ENCODE measurements around the gene GIPR.

The GIPR gene

DNA sequence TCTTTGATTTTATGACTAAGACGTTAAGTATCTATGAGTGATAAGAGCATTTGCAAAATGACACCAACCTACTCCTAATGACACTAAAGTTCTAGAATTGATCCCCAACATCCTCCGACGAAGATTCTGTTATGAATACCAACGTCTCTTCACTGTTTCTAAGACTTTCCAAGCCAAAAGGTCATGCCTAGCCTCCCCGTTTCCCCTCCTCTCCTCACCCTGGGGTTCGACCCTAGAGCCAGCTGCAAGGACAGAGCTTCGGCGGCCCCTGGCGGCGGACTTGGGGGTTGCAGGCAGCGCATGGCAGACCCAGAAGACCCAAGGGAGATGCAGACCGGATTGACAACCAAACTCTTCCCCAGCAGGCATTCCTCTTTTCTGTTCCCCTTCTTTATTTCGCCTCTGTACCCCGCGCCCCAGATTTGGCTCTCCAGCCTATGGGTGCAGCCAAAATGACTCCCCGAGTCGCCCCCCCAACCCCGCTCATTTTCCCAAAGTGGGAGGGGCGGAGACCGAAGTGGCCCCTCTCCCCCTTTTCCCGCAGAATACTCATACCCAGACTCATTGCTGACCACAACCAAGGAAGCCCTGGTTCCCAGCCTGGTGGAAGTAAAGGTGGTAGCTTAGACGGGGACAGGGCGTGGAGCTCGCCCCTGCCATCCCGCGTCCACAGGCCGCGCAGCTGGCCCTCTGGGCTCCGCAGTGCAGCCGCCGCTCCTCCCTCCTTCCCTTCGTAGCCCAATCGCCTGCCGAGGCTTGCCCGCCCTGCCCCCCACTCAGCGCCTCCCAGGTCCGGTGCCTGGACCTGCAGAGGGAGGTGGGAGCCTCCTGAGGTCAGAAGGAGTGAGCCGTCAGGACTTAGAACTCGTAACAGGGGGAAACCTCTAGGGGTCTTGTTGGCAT lies 24.7 kb upstream of the GIPR start (continued):
- TF ChIP-seq ZNF121 (tag by site-specific recombination; IDR thresholded peaks at IDR 0.05): no peak
- TF ChIP-seq GLI4 (tag by site-specific recombination; IDR thresholded peaks at IDR 0.05): no peak
- 0 out of 2 replicates have a peak, but pooled peaks have one; percentile 30 for TF ChIP-seq IKZF3 (tag by site-specific recombination; IDR thresholded peaks at IDR 0.05)
- TF ChIP-seq, protein P1, sequence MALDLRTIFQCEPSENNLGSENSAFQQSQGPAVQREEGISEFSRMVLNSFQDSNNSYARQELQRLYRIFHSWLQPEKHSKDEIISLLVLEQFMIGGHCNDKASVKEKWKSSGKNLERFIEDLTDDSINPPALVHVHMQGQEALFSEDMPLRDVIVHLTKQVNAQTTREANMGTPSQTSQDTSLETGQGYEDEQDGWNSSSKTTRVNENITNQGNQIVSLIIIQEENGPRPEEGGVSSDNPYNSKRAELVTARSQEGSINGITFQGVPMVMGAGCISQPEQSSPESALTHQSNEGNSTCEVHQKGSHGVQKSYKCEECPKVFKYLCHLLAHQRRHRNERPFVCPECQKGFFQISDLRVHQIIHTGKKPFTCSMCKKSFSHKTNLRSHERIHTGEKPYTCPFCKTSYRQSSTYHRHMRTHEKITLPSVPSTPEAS (tag by site-specific recombination; IDR thresholded peaks at IDR 0.05): no peak
- TF ChIP-seq MZF1 (tag by site-specific recombination; IDR thresholded peaks at IDR 0.05; ENCODE audit: borderline replicate concordance): no peak; the same call in 1 of the 2 replicates
- peak; percentile 95 for TF ChIP-seq CTCF (tag by site-specific recombination; IDR thresholded peaks at IDR 0.05)
- TF ChIP-seq GLI2 (tag by site-specific recombination; IDR thresholded peaks at IDR 0.05; ENCODE audit: borderline replicate concordance, low read depth): no peak
- TF ChIP-seq, protein P2, sequence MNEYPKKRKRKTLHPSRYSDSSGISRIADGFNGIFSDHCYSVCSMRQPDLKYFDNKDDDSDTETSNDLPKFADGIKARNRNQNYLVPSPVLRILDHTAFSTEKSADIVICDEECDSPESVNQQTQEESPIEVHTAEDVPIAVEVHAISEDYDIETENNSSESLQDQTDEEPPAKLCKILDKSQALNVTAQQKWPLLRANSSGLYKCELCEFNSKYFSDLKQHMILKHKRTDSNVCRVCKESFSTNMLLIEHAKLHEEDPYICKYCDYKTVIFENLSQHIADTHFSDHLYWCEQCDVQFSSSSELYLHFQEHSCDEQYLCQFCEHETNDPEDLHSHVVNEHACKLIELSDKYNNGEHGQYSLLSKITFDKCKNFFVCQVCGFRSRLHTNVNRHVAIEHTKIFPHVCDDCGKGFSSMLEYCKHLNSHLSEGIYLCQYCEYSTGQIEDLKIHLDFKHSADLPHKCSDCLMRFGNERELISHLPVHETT (tag by site-specific recombination; IDR thresholded peaks at IDR 0.05): no peak
- TF ChIP-seq BCL11B (tag by site-specific recombination; IDR thresholded peaks at IDR 0.05; ENCODE audit: low read depth): peak; percentile 92
- peak; percentile 52; the same call in 1 of the 2 replicates for TF ChIP-seq PRDM1 (tag by site-specific recombination; IDR thresholded peaks at IDR 0.05)
- no peak for TF ChIP-seq ZNF433 (tag by site-specific recombination; IDR thresholded peaks at IDR 0.05; ENCODE audit: low read depth)
- TF ChIP-seq KLF10 (tag by site-specific recombination; IDR thresholded peaks at IDR 0.05): peak; percentile 48
- peak; percentile 35; the same call in 1 of the 2 replicates for TF ChIP-seq ZFP37 (tag by site-specific recombination; IDR thresholded peaks at IDR 0.05)
- no peak for TF ChIP-seq ZNF776 (tag by site-specific recombination; IDR thresholded peaks at IDR 0.05; ENCODE audit: borderline replicate concordance)
- peak; percentile 54 for TF ChIP-seq ZBTB17 (tag by site-specific recombination; IDR thresholded peaks at IDR 0.05)
- no peak for TF ChIP-seq ZNF792 (tag by site-specific recombination; IDR thresholded peaks at IDR 0.05)
- no peak for TF ChIP-seq REPIN1 (tag by site-specific recombination; IDR thresholded peaks at IDR 0.05; ENCODE audit: low read depth)
- TF ChIP-seq, protein P3, sequence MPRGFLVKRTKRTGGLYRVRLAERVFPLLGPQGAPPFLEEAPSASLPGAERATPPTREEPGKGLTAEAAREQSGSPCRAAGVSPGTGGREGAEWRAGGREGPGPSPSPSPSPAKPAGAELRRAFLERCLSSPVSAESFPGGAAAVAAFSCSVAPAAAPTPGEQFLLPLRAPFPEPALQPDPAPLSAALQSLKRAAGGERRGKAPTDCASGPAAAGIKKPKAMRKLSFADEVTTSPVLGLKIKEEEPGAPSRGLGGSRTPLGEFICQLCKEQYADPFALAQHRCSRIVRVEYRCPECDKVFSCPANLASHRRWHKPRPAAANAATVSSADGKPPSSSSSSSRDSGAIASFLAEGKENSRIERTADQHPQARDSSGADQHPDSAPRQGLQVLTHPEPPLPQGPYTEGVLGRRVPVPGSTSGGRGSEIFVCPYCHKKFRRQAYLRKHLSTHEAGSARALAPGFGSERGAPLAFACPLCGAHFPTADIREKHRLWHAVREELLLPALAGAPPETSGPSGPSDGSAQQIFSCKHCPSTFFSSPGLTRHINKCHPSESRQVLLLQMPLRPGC (tag by site-specific recombination; IDR thresholded peaks at IDR 0.05): no peak
- TF ChIP-seq ZNF366 (tag by site-specific recombination; conservative IDR thresholded peaks at IDR 0.05): peak; percentile 50
- no peak for TF ChIP-seq ZNF585B (tag by site-specific recombination; IDR thresholded peaks at IDR 0.05)
- TF ChIP-seq, protein P4, sequence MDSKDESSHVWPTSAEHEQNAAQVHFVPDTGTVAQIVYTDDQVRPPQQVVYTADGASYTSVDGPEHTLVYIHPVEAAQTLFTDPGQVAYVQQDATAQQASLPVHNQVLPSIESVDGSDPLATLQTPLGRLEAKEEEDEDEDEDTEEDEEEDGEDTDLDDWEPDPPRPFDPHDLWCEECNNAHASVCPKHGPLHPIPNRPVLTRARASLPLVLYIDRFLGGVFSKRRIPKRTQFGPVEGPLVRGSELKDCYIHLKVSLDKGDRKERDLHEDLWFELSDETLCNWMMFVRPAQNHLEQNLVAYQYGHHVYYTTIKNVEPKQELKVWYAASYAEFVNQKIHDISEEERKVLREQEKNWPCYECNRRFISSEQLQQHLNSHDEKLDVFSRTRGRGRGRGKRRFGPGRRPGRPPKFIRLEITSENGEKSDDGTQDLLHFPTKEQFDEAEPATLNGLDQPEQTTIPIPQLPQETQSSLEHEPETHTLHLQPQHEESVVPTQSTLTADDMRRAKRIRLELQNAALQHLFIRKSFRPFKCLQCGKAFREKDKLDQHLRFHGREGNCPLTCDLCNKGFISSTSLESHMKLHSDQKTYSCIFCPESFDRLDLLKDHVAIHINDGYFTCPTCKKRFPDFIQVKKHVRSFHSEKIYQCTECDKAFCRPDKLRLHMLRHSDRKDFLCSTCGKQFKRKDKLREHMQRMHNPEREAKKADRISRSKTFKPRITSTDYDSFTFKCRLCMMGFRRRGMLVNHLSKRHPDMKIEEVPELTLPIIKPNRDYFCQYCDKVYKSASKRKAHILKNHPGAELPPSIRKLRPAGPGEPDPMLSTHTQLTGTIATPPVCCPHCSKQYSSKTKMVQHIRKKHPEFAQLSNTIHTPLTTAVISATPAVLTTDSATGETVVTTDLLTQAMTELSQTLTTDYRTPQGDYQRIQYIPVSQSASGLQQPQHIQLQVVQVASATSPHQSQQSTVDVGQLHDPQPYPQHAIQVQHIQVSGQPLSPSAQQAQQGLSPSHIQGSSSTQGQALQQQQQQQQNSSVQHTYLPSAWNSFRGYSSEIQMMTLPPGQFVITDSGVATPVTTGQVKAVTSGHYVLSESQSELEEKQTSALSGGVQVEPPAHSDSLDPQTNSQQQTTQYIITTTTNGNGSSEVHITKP (tag by site-specific recombination; IDR thresholded peaks at IDR 0.05): peak; percentile 43; the same call in 1 of the 2 replicates
- peak; percentile 64; the same call in 1 of the 2 replicates for TF ChIP-seq ZNF600 (tag by site-specific recombination; IDR thresholded peaks at IDR 0.05)
- TF ChIP-seq ZNF311 (tag by site-specific recombination; IDR thresholded peaks at IDR 0.05; ENCODE audit: borderline replicate concordance): no peak
- TF ChIP-seq ZNF529 (tag by site-specific recombination; IDR thresholded peaks at IDR 0.05; ENCODE audit: insufficient replicate concordance): no peak
- TF ChIP-seq ZNF830 (tag by site-specific recombination; IDR thresholded peaks at IDR 0.05; ENCODE audit: low read depth): no peak
- TF ChIP-seq ZNF624 (tag by site-specific recombination; IDR thresholded peaks at IDR 0.05): no peak
- no peak for TF ChIP-seq TCF7L2 (IDR thresholded peaks at IDR 0.05; ENCODE audit: borderline replicate concordance, low read depth, low read length)
- TF ChIP-seq RBAK (tag by site-specific recombination; IDR thresholded peaks at IDR 0.05): no peak
- no peak for TF ChIP-seq ZNF169 (tag by site-specific recombination; IDR thresholded peaks at IDR 0.05)
- TF ChIP-seq ZFP41 (tag by site-specific recombination; IDR thresholded peaks at IDR 0.05; ENCODE audit: borderline replicate concordance): no peak
